Aorta (tissue), 5 donors: ENCODE results near the gene VOPP1. TPM values are rescaled to one million over a fixed set of nuclear protein-coding genes. Genes with fewer than 3 reads are reported as not detected.
"Not testable (repeated sequence)": the region's sequence is repeated elsewhere in the genome, so short reads cannot be mapped to it uniquely, and the experiment has no call there.

Experiments
- ATAC-seq: fragments of 200-7000 bp; cut with Tn5 transposase; one replicate; pipeline ENCODE4 v1.9.1; 2022; ENCODE audit warnings: moderate library complexity; ENCODE audit not compliant: low FRiP score
- DNase-seq, 2 donors: peaks; one replicate each; pipeline ENCODE4 v3.0.0-alpha.2; 2020
- H3K27ac ChIP-seq, 2 donors: one replicate each; pipeline ENCODE4 v1.5.1; 2013; ENCODE audit warnings: low read length in 2 of 2, mild to moderate bottlenecking in 2 of 2, moderate library complexity in 2 of 2, control low read depth in 1 of 2, inconsistent platforms in 1 of 2, low read depth in 1 of 2
- H3K27me3 ChIP-seq, 2 donors: one replicate each; pipeline ENCODE4 v1.6.1; 2013; ENCODE audit warnings: control low read depth in 1 of 2, low read length in 1 of 2, mild to moderate bottlenecking in 1 of 2, moderate library complexity in 1 of 2; ENCODE audit not compliant: insufficient read depth in 2 of 2, control insufficient read depth in 1 of 2
- H3K36me3 ChIP-seq, 2 donors: one replicate each; pipeline ENCODE4 v1.6.1; 2013; ENCODE audit warnings: control low read depth in 1 of 2, low read length in 1 of 2, mild to moderate bottlenecking in 1 of 2; ENCODE audit not compliant: insufficient read depth in 2 of 2, control insufficient read depth in 1 of 2
- H3K4me1 ChIP-seq, 2 donors: one replicate each; pipeline ENCODE4 v1.6.1; 2013; ENCODE audit warnings: low read length in 2 of 2, control low read depth in 1 of 2, mild to moderate bottlenecking in 1 of 2, moderate library complexity in 1 of 2; ENCODE audit not compliant: insufficient read depth in 2 of 2, control insufficient read depth in 1 of 2
- H3K4me3 ChIP-seq, 2 donors: one replicate each; pipeline ENCODE4 v1.5.1; 2013; ENCODE audit warnings: low read length in 2 of 2, control low read depth in 1 of 2, mild to moderate bottlenecking in 1 of 2
- H3K9me3 ChIP-seq: one replicate; pipeline ENCODE4 v1.6.1; 2013; ENCODE audit warnings: mild to moderate bottlenecking, low read length; ENCODE audit not compliant: control insufficient read depth
- WGBS, 2 donors: extraction: QIAGEN DNeasy Blood & Tissue Kit; methylation state at CpG; one replicate each; pipeline ENCODE4 v1.1.7; 2013; 5-methylcytosine and 5-hydroxymethylcytosine counted together
- intact Hi-C, 2 donors: fragments of 100-400 bp; cut with DNase I; formaldehyde crosslinking; loops; one replicate each; pipeline versions ENCODE4 v1.14.2 to v1.15.0; 2022
- polyA plus RNA-seq, 2 donors: library from polyadenylated mRNA; stranded (reverse); fragments of 200-250 nt; gene quantifications; one replicate each; pipeline ENCODE4 v1.2.3, GENCODE V29; 2013
- total RNA-seq, 2 donors: library from RNA; stranded (reverse); fragmentation: NEBNext Ultra II Directional; extraction: Animal tissue kit (Norgen Biotek cat#: 25700); gene quantifications; one replicate each; pipeline ENCODE4 v1.2.1, GENCODE V29; 2021
- donor health status: healthy with polysubstance abuse.
- donor health status: Bipolar disorder and iron deficiency.
- donor health status: DM: no; HTN: no; CAD: no.
- donor health status: DM: no; HTN: no; CAD: no.
- donor health status: DM: yes; HTN: yes; CAD: no.

VOPP1 gene
- total and polyA plus RNA-seq, 4 donors: 36.3 to 82.9 (median 68.5) TPM

DNA sequence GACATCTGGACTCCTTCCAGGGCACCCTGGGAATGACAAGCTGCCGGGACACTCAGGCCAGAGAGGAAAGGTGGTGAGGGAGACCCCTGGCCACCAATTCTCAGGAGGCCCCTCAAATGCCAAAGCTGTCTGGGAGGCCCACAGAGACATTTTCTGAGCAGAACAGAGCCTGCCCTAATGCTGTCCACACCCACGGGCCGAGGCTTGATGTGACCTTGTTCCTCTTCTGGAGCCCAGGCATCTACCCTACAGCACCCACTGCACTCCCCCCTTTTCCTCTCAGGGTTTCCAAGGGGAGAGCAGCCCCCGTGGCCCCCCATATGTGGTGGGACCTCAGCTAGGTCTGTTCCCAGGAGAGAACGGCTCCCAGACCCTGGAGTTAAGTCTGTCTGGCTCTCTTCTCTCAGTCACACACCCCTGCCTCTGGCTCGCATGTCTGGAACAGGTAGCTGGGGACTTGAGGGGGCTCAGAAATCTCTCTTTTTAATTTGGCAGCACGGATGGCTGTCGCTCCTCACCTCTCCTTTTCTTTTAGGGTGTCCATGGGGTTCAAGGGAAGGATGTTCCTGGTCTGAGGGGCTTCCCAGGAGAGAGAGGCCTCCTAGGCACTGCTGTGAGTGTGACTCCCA, 16.8 kb upstream of the VOPP1 start:
- 76 to 77% methylated on average over 8 of the region's 8 CpGs for WGBS, 2 donors
- Histone ChIP-seq H3K4me3 (no peak overlapping the region), H3K36me3 (no peaks in the 10 kb centered on the region), H3K4me1 (no peaks in the 10 kb centered on the region), H3K27ac (no peak overlapping the region), H3K27me3 (no peaks in the 10 kb centered on the region), H3K9me3 (no peaks in the 10 kb centered on the region)
- ATAC-seq (no peak), DNase-seq (no peak)
- intact Hi-C loops: no loop called here

DNA sequence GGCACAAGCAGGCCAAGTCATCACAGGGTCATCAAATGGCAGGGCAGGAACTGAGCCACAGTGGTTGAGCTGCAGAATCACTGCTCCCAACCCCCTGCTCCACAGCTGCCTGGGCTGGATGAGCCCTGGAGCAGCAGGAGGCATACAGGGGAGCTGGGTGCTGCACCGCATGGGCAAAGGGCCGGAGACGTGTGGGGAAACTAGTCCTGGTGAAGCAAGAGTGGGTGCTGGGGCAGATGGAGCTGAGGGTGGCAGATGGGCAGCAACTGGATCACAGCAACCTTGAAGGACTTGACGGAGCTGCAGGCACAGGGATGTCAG, 16.0 kb upstream of the VOPP1 start:
- intact Hi-C loops: no loop called here
- 79 to 82% methylated on average over 4 of the region's 4 CpGs for WGBS, 2 donors
- Histone ChIP-seq H3K9me3 (no peaks in the 10 kb centered on the region), H3K27me3 (no peaks in the 10 kb centered on the region), H3K4me3 (no peak overlapping the region), H3K4me1 (no peaks in the 10 kb centered on the region), H3K36me3 (no peaks in the 10 kb centered on the region), H3K27ac (no peak overlapping the region)
- DNase-seq (no peak), ATAC-seq (no peak)

DNA sequence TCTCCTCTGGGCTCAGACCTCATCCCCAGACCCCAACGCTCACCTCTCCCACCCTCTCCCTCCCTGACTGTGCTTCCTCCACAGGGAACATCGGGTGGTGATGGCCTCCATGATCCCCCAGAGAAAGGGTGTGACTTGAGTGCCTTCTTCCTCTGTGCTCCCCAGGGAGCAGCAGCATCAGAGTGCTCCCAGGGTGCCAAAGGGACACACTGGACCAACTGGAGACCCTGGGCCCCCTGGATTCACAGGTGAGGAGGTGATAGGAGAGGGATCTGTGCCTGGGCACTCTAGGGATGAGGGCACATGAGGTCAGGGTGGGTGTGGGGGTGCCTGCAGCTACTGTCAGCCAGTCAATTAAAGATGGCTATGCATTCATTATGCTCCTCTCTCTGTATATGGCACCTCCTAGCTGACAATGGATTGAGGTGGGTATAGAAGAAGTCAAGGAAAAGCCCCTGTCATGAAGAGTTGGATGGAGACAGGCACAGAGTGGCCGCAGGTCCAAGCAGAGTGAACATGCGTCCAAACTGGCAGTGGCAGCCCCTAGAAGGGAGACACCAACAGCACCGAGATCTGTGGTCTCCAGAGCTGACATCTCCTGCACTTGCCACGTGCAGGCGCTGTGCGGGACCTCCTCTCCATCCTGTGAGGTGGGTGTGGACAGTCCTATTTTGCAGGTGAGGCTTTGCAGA, 15.5 kb upstream of the VOPP1 start:
- H3K36me3 ChIP-seq: no peaks in the 10 kb centered on the region
- intact Hi-C loops: no loop called here
- no peak overlapping the region for H3K27ac ChIP-seq
- H3K27me3 ChIP-seq: no peaks in the 10 kb centered on the region
- no peak for DNase-seq
- 85 to 89% methylated on average over 8 of the region's 8 CpGs for WGBS, 2 donors
- H3K9me3 ChIP-seq: no peaks in the 10 kb centered on the region
- ATAC-seq: no peak
- no peaks in the 10 kb centered on the region for H3K4me1 ChIP-seq
- H3K4me3 ChIP-seq: no peak overlapping the region

DNA sequence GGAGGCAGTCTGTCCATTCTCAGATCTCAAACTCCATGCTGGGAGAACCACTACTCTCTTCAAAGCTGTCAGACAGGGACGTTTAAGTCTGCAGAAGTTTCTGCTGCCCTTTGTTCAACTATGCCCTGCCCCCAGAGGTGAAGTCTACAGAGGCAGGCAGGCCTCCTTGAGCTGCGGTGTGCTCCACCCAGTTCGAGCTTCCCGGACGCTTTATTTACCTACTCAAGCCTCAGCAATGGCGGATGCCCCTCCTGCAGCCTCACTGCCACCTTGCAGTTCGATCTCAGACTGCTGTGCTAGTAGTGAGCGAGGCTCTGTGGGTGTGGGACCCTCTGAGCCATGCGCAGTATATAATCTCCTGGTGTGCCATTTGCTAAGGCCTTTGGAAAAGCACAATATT, 10.4 kb upstream of the VOPP1 start:
- H3K27ac ChIP-seq, H3K9me3 ChIP-seq, intact Hi-C loops, H3K36me3 ChIP-seq, H3K4me3 ChIP-seq, ATAC-seq, H3K4me1 ChIP-seq, H3K27me3 ChIP-seq, DNase-seq: not testable (repeated sequence)
- WGBS, 2 donors: 89 to 98% methylated on average over 8 to 9 of the region's 9 CpGs

DNA sequence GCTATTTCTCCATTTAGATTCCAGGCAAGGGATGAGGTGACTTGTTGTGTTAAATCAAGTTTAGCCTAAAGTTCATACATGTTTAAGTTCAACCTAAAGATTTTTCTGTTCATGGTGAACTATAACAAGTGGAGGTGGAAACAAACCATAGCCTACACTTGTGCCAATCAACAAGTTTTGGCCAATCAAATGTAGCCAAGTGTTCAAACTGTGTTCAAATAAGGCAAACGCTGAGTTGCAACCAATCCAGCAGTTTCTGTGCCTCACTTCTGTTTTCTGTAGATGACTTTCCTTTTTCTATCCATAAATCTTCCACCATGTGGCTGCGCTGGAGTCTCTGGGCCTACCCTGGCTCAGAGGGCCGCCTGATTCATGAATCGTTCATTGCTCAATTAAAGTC, 4.5 kb upstream of the VOPP1 start:
- DNase-seq (no peak), ATAC-seq (no peak)
- Histone ChIP-seq H3K4me3 (no peak overlapping the region), H3K4me1 (peaks cover 3 to 11% of the 10 kb centered on the region in 2 donors), H3K27ac (no peak overlapping the region), H3K36me3 (no peaks in the 10 kb centered on the region), H3K9me3 (no peaks in the 10 kb centered on the region), H3K27me3 (no peaks in the 10 kb centered on the region)
- WGBS, 2 donors: 91 to 94% methylated on average over 4 of the region's 4 CpGs
- intact Hi-C loops: loop anchor here in 1 of 2 donors (10.0 kb wide), 1 partner anchor 212 kb away; the partner anchor contains the start of gene LANCL2

DNA sequence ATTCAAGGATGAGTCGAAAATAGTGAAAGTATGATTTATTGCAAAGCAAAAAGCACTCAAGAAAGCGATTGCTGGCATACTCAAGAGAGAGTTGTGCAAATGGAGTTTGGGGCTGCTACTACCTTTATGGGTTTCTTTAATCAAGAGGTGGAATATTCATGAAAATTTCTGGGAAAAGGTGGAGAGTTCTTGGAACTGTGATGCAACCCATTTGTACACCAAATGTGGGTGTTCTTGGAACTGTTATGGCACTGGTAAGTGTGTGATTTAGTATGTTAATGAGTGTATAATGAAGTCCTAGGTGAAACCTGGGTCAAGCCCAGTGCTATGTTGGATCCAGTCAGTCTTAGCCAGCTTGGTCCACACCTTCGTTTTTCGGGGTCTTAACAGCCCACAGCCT, 3.4 kb upstream of the VOPP1 start:
- Histone ChIP-seq H3K9me3 (no peaks in the 10 kb centered on the region), H3K27me3 (no peaks in the 10 kb centered on the region), H3K4me3 (no peak overlapping the region), H3K27ac (no peak overlapping the region), H3K36me3 (no peaks in the 10 kb centered on the region), H3K4me1 (peaks cover 3 to 11% of the 10 kb centered on the region in 2 donors)
- DNase-seq (no peak), ATAC-seq (no peak)
- intact Hi-C loops: loop anchor here in 1 of 2 donors (10.0 kb wide), 1 partner anchor 211 kb away; the partner anchor contains the start of gene LANCL2
- WGBS, 2 donors: 92 to 97% methylated on average over 4 of the region's 4 CpGs

DNA sequence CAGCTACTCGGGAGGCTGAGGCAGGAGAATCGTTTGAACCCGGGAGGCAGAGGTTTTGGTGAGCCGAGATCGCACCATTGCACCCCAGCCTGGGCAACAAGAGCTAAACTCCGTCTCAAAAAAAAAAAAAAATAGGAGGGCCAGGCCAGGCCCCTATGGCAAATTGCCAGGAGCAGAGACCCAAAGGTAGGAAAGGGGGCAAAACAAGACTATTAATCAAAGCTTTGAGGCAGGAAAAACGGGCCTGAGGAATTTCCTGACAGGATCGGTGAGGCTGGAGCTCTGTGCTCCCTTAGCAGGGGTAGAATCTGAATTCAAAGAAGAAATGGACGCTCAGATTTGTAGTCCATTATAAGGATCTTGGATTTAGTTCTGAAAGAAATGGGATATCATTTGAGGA, 2.8 kb upstream of the VOPP1 start:
- DNase-seq (no peak), ATAC-seq (no peak)
- intact Hi-C loops: loop anchor here in 1 of 2 donors (10.0 kb wide), 1 partner anchor 210 kb away; the partner anchor contains the start of gene LANCL2
- no peak overlapping the region for H3K27ac ChIP-seq
- WGBS, 2 donors: 81 to 83% methylated on average over 9 of the region's 9 CpGs
- no peak overlapping the region for H3K4me3 ChIP-seq
- H3K27me3 ChIP-seq: no peaks in the 10 kb centered on the region
- no peaks in the 10 kb centered on the region for H3K9me3 ChIP-seq
- H3K36me3 ChIP-seq: no peaks in the 10 kb centered on the region
- peaks cover 3 to 11% of the 10 kb centered on the region in 2 donors for H3K4me1 ChIP-seq

DNA sequence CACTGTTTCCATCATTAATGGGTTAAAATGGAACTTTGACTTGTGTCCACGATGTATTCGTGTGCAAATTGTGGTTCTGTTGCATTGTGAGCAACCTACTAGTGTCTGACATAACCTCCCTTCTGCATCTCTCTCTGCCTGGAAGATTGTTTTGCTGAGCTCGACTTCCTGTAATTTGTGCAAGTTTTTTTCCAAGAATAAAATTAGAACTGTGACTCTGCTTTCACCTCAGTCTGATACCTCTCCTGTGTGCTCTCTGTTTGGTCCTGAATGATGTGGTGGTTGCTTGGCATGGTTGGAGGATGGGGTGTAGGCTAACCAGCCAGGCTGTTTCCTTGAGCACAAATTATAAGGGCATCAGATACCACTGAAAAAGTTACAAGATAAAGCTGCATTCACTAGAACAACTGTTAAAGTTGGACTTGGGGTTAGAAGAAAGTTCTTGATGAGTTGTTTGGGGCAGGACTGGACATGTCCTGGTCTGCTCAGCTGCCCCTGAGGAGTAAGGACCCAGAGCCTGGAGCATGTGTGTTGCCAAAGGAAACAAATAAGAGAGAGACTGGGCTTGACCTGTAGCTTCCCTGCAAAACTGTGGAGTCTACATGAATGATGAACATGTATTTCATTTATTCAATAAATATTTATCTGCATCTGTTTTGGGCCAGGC, 1.9 kb upstream of the VOPP1 start:
- Histone ChIP-seq H3K27ac (peak overlapping the region; percentile 37 to 94), H3K9me3 (no peaks in the 10 kb centered on the region), H3K4me3 (no peak overlapping the region), H3K4me1 (peaks cover 3 to 11% of the 10 kb centered on the region in 2 donors), H3K36me3 (no peaks in the 10 kb centered on the region), H3K27me3 (no peaks in the 10 kb centered on the region)
- ATAC-seq (peak; percentile 6), DNase-seq (no peak)
- intact Hi-C loops: loop anchor here in 1 of 2 donors (10.0 kb wide), 1 partner anchor 209 kb away; the partner anchor contains the start of gene LANCL2
- 1% methylated on average over 3 of the region's 3 CpGs for WGBS, 2 donors
